ENCODE data around the gene MRPL40.

The MRPL40 gene

GRCh38 chr22:19470010-19470409, 37.7 kb downstream of the MRPL40 start:
- Histone ChIP-seq H3K18ac (ENCODE audit: low read depth in 1 of 2, low read length in 2 of 2) (no peak overlapping the region), H3K9me3 (ENCODE audit: control insufficient read depth, low read length) (no peaks in the 10 kb centered on the region), H4K91ac (ENCODE audit: low read length) (no peak overlapping the region), H3K4me3 (ENCODE audit: insufficient read depth in 1 of 2, low read depth in 1 of 2, low read length in 2 of 2) (no peak overlapping the region), H3K36me3 (ENCODE audit: control insufficient read depth in 1 of 2, insufficient read depth in 2 of 2, low read depth in 1 of 2, low read length in 2 of 2) (peaks cover 89 to 97% of the 10 kb centered on the region in 2 experiments), H2BK15ac (ENCODE audit: low read depth, poor library complexity, severe bottlenecking) (no peak overlapping the region), H3K79me1 (replicated peaks; ENCODE audit: low read length, poor library complexity, severe bottlenecking) (peaks cover 69% of the 10 kb centered on the region), H3K23ac (ENCODE audit: low read length in 2 of 2) (no peak overlapping the region), H2BK120ac (ENCODE audit: low read depth, low read length) (no peak overlapping the region), H3K4me1 (ENCODE audit: control insufficient read depth, insufficient read depth, low read depth, low read length) (no peaks in the 10 kb centered on the region), H3K27ac (ENCODE audit: low read length, poor library complexity, severe bottlenecking) (no peak overlapping the region), H2BK5ac (ENCODE audit: low read depth, low read length, poor library complexity, severe bottlenecking) (no peak overlapping the region), H2AFZ (ENCODE audit: low read depth, low read length) (no peak overlapping the region), H3K27me3 (ENCODE audit: control insufficient read depth in 1 of 2, insufficient read depth in 1 of 2, low read length in 2 of 2) (no peaks in the 10 kb centered on the region), H3K14ac (ENCODE audit: low read length in 2 of 2) (no peak overlapping the region), H2AK5ac (ENCODE audit: low read length, severe bottlenecking) (no peak overlapping the region), H3K4me2 (ENCODE audit: low read length, poor library complexity, severe bottlenecking) (no peak overlapping the region), H3K4ac (ENCODE audit: low read depth in 1 of 2, low read length in 2 of 2) (no peak overlapping the region), H3K9ac (ENCODE audit: low read length) (no peak overlapping the region), H2BK12ac (ENCODE audit: low read length in 2 of 2) (no peak overlapping the region), H4K8ac (ENCODE audit: low read length) (no peak overlapping the region)
- DNase-seq: no peak
- 100% methylated on average over 2 of the region's 2 CpGs for WGBS

GRCh38 chr22:19471572-19471971, 39.2 kb downstream of the MRPL40 start:
- H3K79me1 ChIP-seq (replicated peaks; ENCODE audit: low read length, poor library complexity, severe bottlenecking): peaks cover 64% of the 10 kb centered on the region
- no peak overlapping the region for H3K4me2 ChIP-seq (ENCODE audit: low read length, poor library complexity, severe bottlenecking)
- no peak overlapping the region for H3K18ac ChIP-seq (ENCODE audit: low read depth in 1 of 2, low read length in 2 of 2)
- H2BK15ac ChIP-seq (ENCODE audit: low read depth, poor library complexity, severe bottlenecking): no peak overlapping the region
- no peak overlapping the region for H3K4ac ChIP-seq (ENCODE audit: low read depth in 1 of 2, low read length in 2 of 2)
- WGBS: 91% methylated on average over 10 of the region's 11 CpGs
- no peak overlapping the region for H2AK5ac ChIP-seq (ENCODE audit: low read length, severe bottlenecking)
- H4K8ac ChIP-seq (ENCODE audit: low read length): no peak overlapping the region
- no peak overlapping the region for H4K91ac ChIP-seq (ENCODE audit: low read length)
- H3K9me3 ChIP-seq (ENCODE audit: control insufficient read depth, low read length): no peaks in the 10 kb centered on the region
- H3K27ac ChIP-seq (ENCODE audit: low read length, poor library complexity, severe bottlenecking): no peak overlapping the region
- no peak for DNase-seq
- H3K4me1 ChIP-seq (ENCODE audit: control insufficient read depth, insufficient read depth, low read depth, low read length): no peaks in the 10 kb centered on the region
- no peak overlapping the region for H2BK12ac ChIP-seq (ENCODE audit: low read length in 2 of 2)
- H2BK120ac ChIP-seq (ENCODE audit: low read depth, low read length): no peak overlapping the region
- no peak overlapping the region for H2BK5ac ChIP-seq (ENCODE audit: low read depth, low read length, poor library complexity, severe bottlenecking)
- H2AFZ ChIP-seq (ENCODE audit: low read depth, low read length): no peak overlapping the region
- peaks cover 80 to 91% of the 10 kb centered on the region in 2 experiments for H3K36me3 ChIP-seq (ENCODE audit: control insufficient read depth in 1 of 2, insufficient read depth in 2 of 2, low read depth in 1 of 2, low read length in 2 of 2)
- H3K4me3 ChIP-seq (ENCODE audit: insufficient read depth in 1 of 2, low read depth in 1 of 2, low read length in 2 of 2): no peak overlapping the region
- no peak overlapping the region for H3K23ac ChIP-seq (ENCODE audit: low read length in 2 of 2)
- no peaks in the 10 kb centered on the region for H3K27me3 ChIP-seq (ENCODE audit: control insufficient read depth in 1 of 2, insufficient read depth in 1 of 2, low read length in 2 of 2)
- H3K14ac ChIP-seq (ENCODE audit: low read length in 2 of 2): no peak overlapping the region
- H3K9ac ChIP-seq (ENCODE audit: low read length): no peak overlapping the region

- Histone ChIP-seq H3K9ac (ENCODE audit: low read length) (no peak overlapping the region), H3K18ac (ENCODE audit: low read depth in 1 of 2, low read length in 2 of 2) (no peak overlapping the region), H3K4me2 (ENCODE audit: low read length, poor library complexity, severe bottlenecking) (no peak overlapping the region), H3K79me1 (replicated peaks; ENCODE audit: low read length, poor library complexity, severe bottlenecking) (peaks cover 59% of the 10 kb centered on the region), H4K91ac (ENCODE audit: low read length) (no peak overlapping the region), H3K9me3 (ENCODE audit: control insufficient read depth, low read length) (no peaks in the 10 kb centered on the region), H4K8ac (ENCODE audit: low read length) (no peak overlapping the region), H3K4me3 (ENCODE audit: insufficient read depth in 1 of 2, low read depth in 1 of 2, low read length in 2 of 2) (no peak overlapping the region), H2BK15ac (ENCODE audit: low read depth, poor library complexity, severe bottlenecking) (no peak overlapping the region), H3K14ac (ENCODE audit: low read length in 2 of 2) (no peak overlapping the region), H3K36me3 (ENCODE audit: control insufficient read depth in 1 of 2, insufficient read depth in 2 of 2, low read depth in 1 of 2, low read length in 2 of 2) (peaks cover 73 to 85% of the 10 kb centered on the region in 2 experiments), H3K23ac (ENCODE audit: low read length in 2 of 2) (no peak overlapping the region), H2AFZ (ENCODE audit: low read depth, low read length) (no peak overlapping the region), H3K4me1 (ENCODE audit: control insufficient read depth, insufficient read depth, low read depth, low read length) (no peaks in the 10 kb centered on the region), H2BK12ac (ENCODE audit: low read length in 2 of 2) (no peak overlapping the region), H2BK120ac (ENCODE audit: low read depth, low read length) (no peak overlapping the region), H3K27ac (ENCODE audit: low read length, poor library complexity, severe bottlenecking) (no peak overlapping the region), H2BK5ac (ENCODE audit: low read depth, low read length, poor library complexity, severe bottlenecking) (no peak overlapping the region), H3K27me3 (ENCODE audit: control insufficient read depth in 1 of 2, insufficient read depth in 1 of 2, low read length in 2 of 2) (no peaks in the 10 kb centered on the region), H2AK5ac (ENCODE audit: low read length, severe bottlenecking) (no peak overlapping the region), H3K4ac (ENCODE audit: low read depth in 1 of 2, low read length in 2 of 2) (no peak overlapping the region)
- DNase-seq: no peak
- 94% methylated on average over 8 of the region's 8 CpGs for WGBS
These were observed 39.9 kb downstream of the MRPL40 start for GRCh38 chr22:19472233-19472632.

- no peak overlapping the region for H2BK120ac ChIP-seq (ENCODE audit: low read depth, low read length)
- no peak overlapping the region for H2AK5ac ChIP-seq (ENCODE audit: low read length, severe bottlenecking)
- H3K9ac ChIP-seq (ENCODE audit: low read length): no peak overlapping the region
- H3K4ac ChIP-seq (ENCODE audit: low read depth in 1 of 2, low read length in 2 of 2): no peak overlapping the region
- no peak overlapping the region for H3K23ac ChIP-seq (ENCODE audit: low read length in 2 of 2)
- H2AFZ ChIP-seq (ENCODE audit: low read depth, low read length): no peak overlapping the region
- H3K79me1 ChIP-seq (replicated peaks; ENCODE audit: low read length, poor library complexity, severe bottlenecking): peaks cover 50% of the 10 kb centered on the region
- no peak overlapping the region for H3K4me2 ChIP-seq (ENCODE audit: low read length, poor library complexity, severe bottlenecking)
- no peak overlapping the region for H3K4me3 ChIP-seq (ENCODE audit: insufficient read depth in 1 of 2, low read depth in 1 of 2, low read length in 2 of 2)
- H3K36me3 ChIP-seq (ENCODE audit: control insufficient read depth in 1 of 2, insufficient read depth in 2 of 2, low read depth in 1 of 2, low read length in 2 of 2): peaks cover 60 to 71% of the 10 kb centered on the region in 2 experiments
- no peak for DNase-seq
- no peak overlapping the region for H2BK5ac ChIP-seq (ENCODE audit: low read depth, low read length, poor library complexity, severe bottlenecking)
- H4K91ac ChIP-seq (ENCODE audit: low read length): no peak overlapping the region
- no peak overlapping the region for H4K8ac ChIP-seq (ENCODE audit: low read length)
- H3K9me3 ChIP-seq (ENCODE audit: control insufficient read depth, low read length): no peaks in the 10 kb centered on the region
- no peak overlapping the region for H2BK15ac ChIP-seq (ENCODE audit: low read depth, poor library complexity, severe bottlenecking)
- no peak overlapping the region for H3K27ac ChIP-seq (ENCODE audit: low read length, poor library complexity, severe bottlenecking)
- H3K18ac ChIP-seq (ENCODE audit: low read depth in 1 of 2, low read length in 2 of 2): no peak overlapping the region
- H3K4me1 ChIP-seq (ENCODE audit: control insufficient read depth, insufficient read depth, low read depth, low read length): no peaks in the 10 kb centered on the region
- H3K14ac ChIP-seq (ENCODE audit: low read length in 2 of 2): no peak overlapping the region
- no peak overlapping the region for H2BK12ac ChIP-seq (ENCODE audit: low read length in 2 of 2)
- no peaks in the 10 kb centered on the region for H3K27me3 ChIP-seq (ENCODE audit: control insufficient read depth in 1 of 2, insufficient read depth in 1 of 2, low read length in 2 of 2)
- 98% methylated on average over 2 of the region's 3 CpGs for WGBS
These were observed 41.2 kb downstream of the MRPL40 start for GRCh38 chr22:19473578-19473977.
